Measurements from ENCODE around the gene CHGA. TPM values are rescaled to one million over a fixed set of nuclear protein-coding genes. Genes with fewer than 3 reads are reported as not detected.

The CHGA gene
- total and polyA plus RNA-seq, 2 of the 13 experiments (the other 11 are each of a cell fraction or from before 2014, with no cell fraction given), result not detected

- TF ChIP-seq GMEB2 (CRISPR knock-in tag; IDR thresholded peaks at IDR 0.05; ENCODE audit: low read depth), result no peak
- no peak for TF ChIP-seq MLLT10 (CRISPR knock-in tag; IDR thresholded peaks at IDR 0.05)
- TF ChIP-seq RNF219 (CRISPR knock-in tag; IDR thresholded peaks at IDR 0.05), result no peak
Observed at GRCh38 chr14:92956961-92957360, 34.0 kb downstream of the CHGA start (continued).

GRCh38 chr14:92958373-92959188, 35.6 kb downstream of the CHGA start:
- Histone ChIP-seq H3K27me3 (ENCODE audit: control insufficient read depth in 1 of 2, insufficient read depth in 2 of 2, low read length in 2 of 2) (no peaks in the 10 kb centered on the region), H3K9ac (ENCODE audit: insufficient read depth, low read depth, low read length) (no peak overlapping the region), H2AFZ (ENCODE audit: low read length) (no peak overlapping the region), H3K79me2 (ENCODE audit: insufficient read depth, low read length) (no peaks in the 10 kb centered on the region), H3K27ac (ENCODE audit: extremely low read length, insufficient read depth, low read length) (no peak overlapping the region), H3K4me2 (ENCODE audit: low read depth, low read length) (no peak overlapping the region), H4K20me1 (ENCODE audit: insufficient read depth, low read length) (no peaks in the 10 kb centered on the region), H3K4me3 (replicated peaks in 1 of 3; ENCODE audit: insufficient read depth in 1 of 3, low read depth in 2 of 3, low read length in 3 of 3) (no peak overlapping the region), H3K4me1 (ENCODE audit: insufficient read depth, low read length) (peaks cover 11% of the 10 kb centered on the region), H3K9me3 (ENCODE audit: low read length) (no peaks in the 10 kb centered on the region), H3K36me3 (replicated peaks in 1 of 2; ENCODE audit: control insufficient read depth in 1 of 2, insufficient read depth in 2 of 2, low read length in 2 of 2) (peaks cover 0 to 23% of the 10 kb centered on the region in 2 experiments; a peak in 2 of 5 replicates)
- BruUV-seq (replicated peaks), result no TSS peak
- intact Hi-C loops (cut with micrococcal nuclease; ENCODE audit: unreplicated experiment), result no loop called here
- FAIRE-seq (no peak), DNase-seq (ENCODE audit: low spot score) (no peak), ATAC-seq (no peak)
- 97% methylated on average over 7 of the region's 22 CpGs for WGBS (ENCODE audit: low lambda C conversion rate)
- ChIA-PET POLR2A (no interaction called here), CTCF (ENCODE audit: low intra/inter-chr PET ratio, low total read pairs) (no interaction called here)
- in situ Hi-C loops (cut with HindIII; ENCODE audit: extremely low pct_ligation_motif_present, low pct_unique_long_range_greater_than_20kb), result loop anchor here (10.0 kb wide), 1 partner anchor 156 kb away; the partner anchor contains the start of gene ITPK1
- TF ChIP-seq ZNF746 (CRISPR knock-in tag; IDR thresholded peaks at IDR 0.05) (no peak), ZNF672 (CRISPR knock-in tag; IDR thresholded peaks at IDR 0.05) (no peak), ZNF281 (CRISPR knock-in tag; IDR thresholded peaks at IDR 0.05; ENCODE audit: borderline replicate concordance) (no peak), MLXIP (CRISPR knock-in tag; IDR thresholded peaks at IDR 0.05; ENCODE audit: borderline replicate concordance) (no peak), MAFK (conservative IDR thresholded peaks at IDR 0.05 in 1 of 2, IDR thresholded peaks at IDR 0.05 in 1 of 2; ENCODE audit: low read length in 2 of 2) (no peak), PLRG1 (conservative IDR thresholded peaks at IDR 0.05) (no peak), CBX5 (CRISPR knock-in tag; IDR thresholded peaks at IDR 0.05; ENCODE audit: borderline replicate concordance) (no peak)
